Measurements from ENCODE around the gene SNX32. TPM values are rescaled to one million over a fixed set of nuclear protein-coding genes. Genes with fewer than 3 reads are reported as not detected.

Gene SNX32
- total and polyA plus RNA-seq, 9 of the 15 experiments (the other 6 are each of a cell fraction or from before 2014, with no cell fraction given) = 0.03 TPM; not detected in 7

GRCh38 chr11:65868907-65869306 lies 35.1 kb downstream of the SNX32 start:
- TF ChIP-seq SPI1 (IDR thresholded peaks at IDR 0.05; ENCODE audit: borderline replicate concordance, low read depth, low read length) (no peak), MYNN (IDR thresholded peaks at IDR 0.05) (0 out of 2 replicates have a peak, but pooled peaks have one; percentile 14), MYNN (CRISPR knock-in tag; IDR thresholded peaks at IDR 0.05) (no peak), SUPT5H (IDR thresholded peaks at IDR 0.05) (0 out of 2 replicates have a peak, but pooled peaks have one; percentile 2), TBP (optimal IDR thresholded peaks at IDR 0.05; ENCODE audit: low read depth, low read length) (no peak)
- peaks cover 23 to 75% of the 10 kb centered on the region in 2 experiments for H3K4me1 ChIP-seq (replicated peaks in 1 of 2; ENCODE audit: control insufficient read depth in 2 of 2, insufficient read depth in 2 of 2, low read length in 2 of 2)
- ChIA-PET CTCF (ENCODE audit: low intra/inter-chr PET ratio) (no interaction called here), POLR2A (interaction anchor here (0.6 to 8.2 kb wide), 14 partner anchors 9 to 412 kb away, joined by 3 to 151 read pairs (median 3); partner anchors contain the start of genes CCDC85B, CFL1, CTSW and FIBP)
- H2AFZ ChIP-seq (ENCODE audit: low read depth, low read length) = no peak overlapping the region
- intact Hi-C loops (cut with micrococcal nuclease) = no loop called here
- H3K27me3 ChIP-seq (ENCODE audit: control insufficient read depth in 2 of 2, insufficient read depth in 2 of 2, low read length in 2 of 2) = no peaks in the 10 kb centered on the region
- H3K4me3 ChIP-seq = no peak overlapping the region
- H4K20me1 ChIP-seq (replicated peaks; ENCODE audit: control insufficient read depth, insufficient read depth, low read length) = no peaks in the 10 kb centered on the region
- FAIRE-seq (no peak), ATAC-seq (peak; percentile 2), DNase-seq (ENCODE audit: extremely low read depth in 1 of 4, low spot score in 3 of 4) (no peak)
- no peaks in the 10 kb centered on the region for H3K9me3 ChIP-seq (replicated peaks; ENCODE audit: control insufficient read depth, insufficient read depth, low read depth, low read length)
- 0 out of 3 replicates have a peak overlapping the region, but pooled peaks have one; percentile 4 for H3K27ac ChIP-seq (ENCODE audit: extremely low read depth, low read depth, low read length)
- in situ Hi-C loops (cut with MboI) = no loop called here
- WGBS (ENCODE audit: insufficient coverage, low coverage, missing lambda C conversion rate) = 82% methylated on average over 3 of the region's 3 CpGs
- no peaks in the 10 kb centered on the region for H3K9me1 ChIP-seq (ENCODE audit: control insufficient read depth, insufficient read depth, low read length)
- BruUV-seq (replicated peaks) = no TSS peak
- no peak overlapping the region for H3K4me2 ChIP-seq (ENCODE audit: insufficient read depth, low read length)
- H3K36me3 ChIP-seq (ENCODE audit: control insufficient read depth, insufficient read depth, low read length) = peaks cover 43% of the 10 kb centered on the region; the same call in 2 of the 3 replicates
- peak overlapping the region in 1 of 2 experiments; percentile 9; a peak in 1 of 4 replicates for H3K9ac ChIP-seq (ENCODE audit: insufficient read depth in 1 of 2, low read depth in 2 of 2, low read length in 2 of 2)
- H3K79me2 ChIP-seq (ENCODE audit: control insufficient read depth, insufficient read depth, low read length) = no peaks in the 10 kb centered on the region

- peak overlapping the region in 1 of 2 experiments; percentile 81; a peak in 2 of 4 replicates for H3K9ac ChIP-seq (ENCODE audit: insufficient read depth in 1 of 2, low read depth in 2 of 2, low read length in 2 of 2)
- WGBS (ENCODE audit: insufficient coverage, low coverage, missing lambda C conversion rate) = 70% methylated on average over 19 of the region's 24 CpGs
- H3K27ac ChIP-seq (ENCODE audit: extremely low read depth, low read depth, low read length) = no peak overlapping the region
- TF ChIP-seq CUX1 (CRISPR knock-in tag; IDR thresholded peaks at IDR 0.05) (no peak), TFE3 (CRISPR knock-in tag; IDR thresholded peaks at IDR 0.05) (no peak), HIVEP1 (CRISPR knock-in tag; IDR thresholded peaks at IDR 0.05) (no peak), NR1H2 (CRISPR knock-in tag; IDR thresholded peaks at IDR 0.05) (no peak)
Observed at GRCh38 chr11:65869643-65870306, 36.0 kb downstream of the SNX32 start.

More at GRCh38 chr11:65869643-65870306, 36.0 kb downstream of the SNX32 start:
- ChIA-PET CTCF (ENCODE audit: low intra/inter-chr PET ratio) (no interaction called here), POLR2A (interaction anchor here (0.6 to 8.2 kb wide), 12 partner anchors 10 to 317 kb away, joined by 3 to 151 read pairs (median 4); partner anchors contain the start of genes CCDC85B, CFL1, CTSW and FIBP)
- Histone ChIP-seq H3K4me1 (replicated peaks in 1 of 2; ENCODE audit: control insufficient read depth in 2 of 2, insufficient read depth in 2 of 2, low read length in 2 of 2) (peaks cover 23 to 71% of the 10 kb centered on the region in 2 experiments), H4K20me1 (replicated peaks; ENCODE audit: control insufficient read depth, insufficient read depth, low read length) (no peaks in the 10 kb centered on the region), H3K27me3 (ENCODE audit: control insufficient read depth in 2 of 2, insufficient read depth in 2 of 2, low read length in 2 of 2) (no peaks in the 10 kb centered on the region), H2AFZ (ENCODE audit: low read depth, low read length) (no peak overlapping the region), H3K9me1 (ENCODE audit: control insufficient read depth, insufficient read depth, low read length) (no peaks in the 10 kb centered on the region), H3K9me3 (replicated peaks; ENCODE audit: control insufficient read depth, insufficient read depth, low read depth, low read length) (no peaks in the 10 kb centered on the region), H3K79me2 (ENCODE audit: control insufficient read depth, insufficient read depth, low read length) (no peaks in the 10 kb centered on the region), H3K4me2 (ENCODE audit: insufficient read depth, low read length) (no peak overlapping the region), H3K4me3 (no peak overlapping the region), H3K36me3 (ENCODE audit: control insufficient read depth, insufficient read depth, low read length) (peaks cover 34% of the 10 kb centered on the region; the same call in 2 of the 3 replicates)
- FAIRE-seq (no peak), DNase-seq (ENCODE audit: extremely low read depth in 1 of 4, low spot score in 3 of 4) (no peak), ATAC-seq (peak; percentile 2)
- no TSS peak for BruUV-seq (replicated peaks)
- in situ Hi-C loops (cut with MboI) (no loop called here), intact Hi-C loops (cut with micrococcal nuclease) (no loop called here)
